HCT116 (cell line): ENCODE results near the gene PHKG2. TPM values are rescaled to one million over a fixed set of nuclear protein-coding genes. Genes with fewer than 3 reads are reported as not detected.

ENCODE experiments used
- ATAC-seq: fragments of 200-7000 bp; cut with Tn5 transposase; 2 replicates; pipeline ENCODE4 v1.9.1; 2020; ENCODE audit warnings: mild to moderate bottlenecking, moderate library complexity
- BruUV-seq: library from RNA; stranded (reverse); fragments of 400-500 nt; replicated peaks from 2 replicates; lab custom pipeline; 2021; lab: Mats Ljungman, UMichigan
- CTCF ChIA-PET: fragments of 300-600 bp; sonication (Branson Sonifier 250); formaldehyde crosslinking; loops from one replicate; lab custom pipeline; 2021; ENCODE audit warnings: antibody characterized with exemption; lab: Charles Lee
- POLR2A ChIA-PET: fragments of 300-600, 350-600 bp; sonication (Branson Sonifier 250); formaldehyde crosslinking; loops from one replicate; lab custom pipeline; 2021; ENCODE audit warnings: antibody characterized with exemption; lab: Charles Lee
- RAD21 ChIA-PET, 2 experiments: fragments of 300-600 bp; sonication (Branson Sonifier 250); formaldehyde crosslinking; loops; one replicate each; lab custom pipeline; 2023; ENCODE audit warnings: low total read pairs in 2 of 2; ENCODE audit not compliant: uncharacterized antibody in 2 of 2, unreplicated experiment in 2 of 2, low non-redundant PET in 1 of 2; lab: Charles Lee
- DNase-seq: peaks from one replicate; pipeline ENCODE4 v3.0.0-alpha.2; 2010; ENCODE audit warnings: low read depth, low spot score
- H2AFZ ChIP-seq: fragments of 200-600 bp; shearing (Covaris generic), sonication (generic); 2 replicates; pipeline ENCODE4 v1.6.1; 2017; ENCODE audit warnings: low read depth, mixed run types, mixed read lengths, antibody characterized with exemption, low read length; ENCODE audit not compliant: poor library complexity, severe bottlenecking
- H3K27ac ChIP-seq: 2 replicates; pipeline ENCODE4 v1.5.1; 2012; ENCODE audit warnings: low read depth, low read length
- H3K27me3 ChIP-seq: fragments of 200-600 bp; sonication (generic); 2 replicates; pipeline ENCODE4 v1.6.1; 2016; ENCODE audit warnings: mixed run types, low read length, mixed read lengths; ENCODE audit not compliant: insufficient read depth
- H3K36me3 ChIP-seq, 2 experiments: fragments of 200-500 bp in 1 of 2; fragments of 200-600 bp in 1 of 2; sonication (Bioruptor generic) in 1 of 2; sonication (generic) in 1 of 2; 2 replicates each; pipeline versions ENCODE4 v1.5.1 to v1.6.1; 2014 to 2016; ENCODE audit warnings: low read length in 2 of 2, inconsistent platforms in 1 of 2, mixed read lengths in 1 of 2, mixed run types in 1 of 2; ENCODE audit not compliant: insufficient read depth in 2 of 2, control insufficient read depth in 1 of 2
- H3K4me1 ChIP-seq, 2 experiments: fragments of 200-600 bp in 1 of 2; sonication (generic) in 1 of 2; 2 replicates each; pipeline versions ENCODE4 v1.5.1 to v1.6.1; 2012 to 2017; ENCODE audit warnings: low read length in 2 of 2, inconsistent platforms in 1 of 2, mild to moderate bottlenecking in 1 of 2, mixed read lengths in 1 of 2, mixed run types in 1 of 2, moderate library complexity in 1 of 2; ENCODE audit not compliant: insufficient read depth in 2 of 2, control insufficient read depth in 1 of 2
- H3K4me2 ChIP-seq: fragments of 200-600 bp; sonication (generic); 2 replicates; pipeline ENCODE4 v1.6.1; 2017; ENCODE audit warnings: mixed run types, low read length, mixed read lengths
- H3K4me3 ChIP-seq, 2 experiments: fragments of 200-600 bp in 1 of 2; sonication (generic) in 1 of 2; replicated peaks in 1 of 2; 2 replicates each; pipeline ENCODE4 v1.5.1; 2011 to 2016; ENCODE audit warnings: low read length in 2 of 2, control low read depth in 1 of 2, low read depth in 1 of 2, mild to moderate bottlenecking in 1 of 2, mixed read lengths in 1 of 2, mixed run types in 1 of 2
- H3K79me2 ChIP-seq: fragments of 200-600 bp; sonication (generic); 2 replicates; pipeline ENCODE4 v1.6.1; 2017; ENCODE audit warnings: mild to moderate bottlenecking, mixed run types, low read length, moderate library complexity, mixed read lengths; ENCODE audit not compliant: insufficient read depth
- H3K9ac ChIP-seq: fragments of 200-600 bp; sonication (generic); 2 replicates; pipeline ENCODE4 v1.6.1; 2016; ENCODE audit warnings: low read length, mixed read lengths
- H3K9me2 ChIP-seq: fragments of 200-600 bp; sonication (generic), shearing (Covaris generic); 2 replicates; pipeline ENCODE4 v1.6.1; 2017; ENCODE audit warnings: mixed run types, mild to moderate bottlenecking, moderate library complexity; ENCODE audit not compliant: insufficient read depth
- H3K9me3 ChIP-seq, 2 experiments: fragments of 200-500 bp in 1 of 2; fragments of 200-600 bp in 1 of 2; sonication (Bioruptor generic) in 1 of 2; sonication (generic) in 1 of 2; 2 replicates each; pipeline ENCODE4 v1.6.1; 2014 to 2017; ENCODE audit warnings: low read length in 2 of 2, mixed read lengths in 2 of 2, inconsistent platforms in 1 of 2, low read depth in 1 of 2, mild to moderate bottlenecking in 1 of 2, mixed run types in 1 of 2, moderate library complexity in 1 of 2; ENCODE audit not compliant: control insufficient read depth in 1 of 2, insufficient read depth in 1 of 2
- H4K20me1 ChIP-seq: fragments of 200-600 bp; sonication (generic), shearing (Covaris generic); 2 replicates; pipeline ENCODE4 v1.6.1; 2017; ENCODE audit warnings: mixed run types, mild to moderate bottlenecking, moderate library complexity; ENCODE audit not compliant: insufficient read depth
- ELF1 ChIP-seq: IDR thresholded peaks from 2 replicates; pipeline ENCODE4 v1.6.1; 2012; ENCODE audit warnings: low read depth, borderline replicate concordance
- EZH2 ChIP-seq: fragments of 200-600 bp; sonication (generic); IDR thresholded peaks from 2 replicates; pipeline ENCODE4 v1.6.1; 2017; ENCODE audit warnings: antibody characterized with exemption, mixed run types
- EZH2phosphoT487 ChIP-seq: fragments of 200-600 bp; IDR thresholded peaks from 2 replicates; pipeline ENCODE4 v1.6.1; 2018; ENCODE audit warnings: antibody characterized with exemption, borderline replicate concordance
- MAX ChIP-seq: IDR thresholded peaks from 2 replicates; pipeline ENCODE4 v1.6.1; 2012
- POLR2AphosphoS5 ChIP-seq: IDR thresholded peaks from 2 replicates; pipeline ENCODE4 v1.6.1; 2011; ENCODE audit warnings: mild to moderate bottlenecking, low read depth, low read length, moderate library complexity
- REST ChIP-seq: IDR thresholded peaks from 2 replicates; pipeline ENCODE4 v1.6.1; 2012; ENCODE audit warnings: low read depth
- SP1 ChIP-seq: IDR thresholded peaks from 2 replicates; pipeline ENCODE4 v1.6.1; 2012; ENCODE audit warnings: low read depth
- SRF ChIP-seq: IDR thresholded peaks from 2 replicates; pipeline ENCODE4 v1.6.1; 2012; ENCODE audit warnings: low read depth
- TCF7L2 ChIP-seq: IDR thresholded peaks from 2 replicates; pipeline ENCODE4 v1.7.0; 2011; ENCODE audit warnings: borderline replicate concordance, inconsistent platforms; ENCODE audit not compliant: insufficient read depth, insufficient read length; ENCODE audit errors: extremely low read depth
- YY1 ChIP-seq: IDR thresholded peaks from 2 replicates; pipeline ENCODE4 v1.6.1; 2011; ENCODE audit warnings: low read length, low read depth, moderate library complexity, mild to moderate bottlenecking; ENCODE audit not compliant: insufficient replicate concordance; ENCODE audit errors: extremely low read depth
- ZNF274 ChIP-seq: fragments of 200-500 bp; sonication (Bioruptor generic); IDR thresholded peaks from 2 replicates; pipeline ENCODE4 v1.6.1; 2014; ENCODE audit warnings: mild to moderate bottlenecking, low read depth, low read length, inconsistent platforms
- intact Hi-C: fragments of 100-400 bp; cut with micrococcal nuclease; formaldehyde crosslinking; loops from 2 replicates; pipeline ENCODE4 v1.10.0; 2022
- total RNA-seq: library from RNA; stranded (reverse); gene quantifications from one replicate; pipeline ENCODE4 v1.2.1, GENCODE V29; 2021; ENCODE audit not compliant: unreplicated experiment
- TF ChIP-seq, protein P1 (sequence below), 3 experiments: fragments of 200-600 bp in 1 of 3; sonication (generic) in 1 of 3; IDR thresholded peaks in 2 of 3; conservative IDR thresholded peaks in 1 of 3; 2 replicates each; pipeline ENCODE4 v1.5.1; 2012 to 2017; ENCODE audit warnings: low read depth in 2 of 3, low read length in 2 of 3, antibody characterized with exemption in 1 of 3, borderline replicate concordance in 1 of 3, control low read depth in 1 of 3, mild to moderate bottlenecking in 1 of 3, mixed read lengths in 1 of 3, mixed run types in 1 of 3, moderate library complexity in 1 of 3; ENCODE audit not compliant: insufficient read depth in 1 of 3

PHKG2 gene
- total RNA-seq, 1 experiment from 2014 or later, result 32.6 TPM

DNA sequence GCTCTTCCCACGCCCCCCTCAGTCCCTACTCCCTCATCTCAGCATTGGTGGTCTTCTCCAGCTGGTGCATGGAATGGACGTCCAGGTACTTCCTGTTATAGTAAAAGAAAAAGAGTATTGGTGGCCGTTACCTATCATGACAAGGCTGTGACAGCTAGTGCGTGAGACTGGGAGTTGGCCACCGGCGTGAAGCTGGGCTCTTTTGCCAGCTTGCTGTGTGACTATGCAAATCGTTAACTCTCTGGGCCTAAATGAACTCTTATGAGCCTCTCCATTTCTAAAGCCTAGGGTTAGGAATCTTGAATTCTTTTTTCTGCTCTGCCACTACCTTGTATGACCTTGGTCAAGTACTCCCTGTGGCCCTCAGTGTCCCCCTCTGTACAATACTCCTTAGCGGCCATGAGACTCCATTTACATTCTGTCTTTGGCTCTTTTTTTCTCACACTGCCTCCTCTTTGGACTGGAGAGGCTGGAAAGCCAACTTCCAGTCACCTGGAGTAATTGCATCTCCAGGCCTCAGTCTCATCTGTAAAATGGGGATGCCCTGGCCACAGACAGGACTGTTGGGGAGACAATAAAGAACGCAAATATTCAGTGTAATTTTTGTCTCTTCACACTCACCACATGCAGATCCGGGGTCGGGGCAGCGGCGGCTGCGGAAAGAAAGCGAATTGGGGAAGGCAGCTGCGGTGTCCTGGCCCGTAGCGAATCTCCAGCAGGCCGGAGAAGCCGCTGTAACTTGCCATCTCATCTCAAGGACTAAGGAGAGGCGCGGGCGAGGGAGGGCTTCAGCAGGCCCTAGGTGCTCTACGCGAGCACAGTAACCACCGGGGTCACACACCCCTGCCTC, 12.6 kb downstream of the PHKG2 start:
- RAD21 ChIA-PET, result no interaction called here

More for the DNA sequence above, 12.6 kb downstream of the PHKG2 start:
- no peaks in the 10 kb centered on the region for H4K20me1 ChIP-seq
- peak overlapping the region; percentile 82 for H3K9ac ChIP-seq
- H3K4me1 ChIP-seq, result peaks cover 14 to 24% of the 10 kb centered on the region in 2 experiments; a peak in 3 of 4 replicates
- H3K4me3 ChIP-seq, result peak overlapping the region; percentile 86 to 95
- intact Hi-C loops, result no loop called here
- H3K36me3 ChIP-seq, result peaks cover 22 to 25% of the 10 kb centered on the region in 2 experiments
- H3K79me2 ChIP-seq, result peaks cover 30% of the 10 kb centered on the region
- ChIA-PET CTCF (no interaction called here), POLR2A (interaction anchor here (1.2 kb wide), 1 partner anchor 13 kb away, joined by 7 read pairs; the partner anchor contains the start of gene PHKG2)
- no peaks in the 10 kb centered on the region for H3K9me3 ChIP-seq
- ATAC-seq, result no peak
- H2AFZ ChIP-seq, result no peak overlapping the region
- peak overlapping the region; percentile 75 for H3K27ac ChIP-seq
- BruUV-seq, result no TSS peak
- DNase-seq, result no peak
- H3K4me2 ChIP-seq, result peak overlapping the region; percentile 91
- TF ChIP-seq REST (no peak), EZH2 (no peak), ELF1 (no peak), ZNF274 (no peak), YY1 (no peak), SRF (no peak), MAX (no peak), TCF7L2 (no peak), SP1 (no peak), POLR2AphosphoS5 (no peak), EZH2phosphoT487 (no peak)
- TF ChIP-seq, protein P1, sequence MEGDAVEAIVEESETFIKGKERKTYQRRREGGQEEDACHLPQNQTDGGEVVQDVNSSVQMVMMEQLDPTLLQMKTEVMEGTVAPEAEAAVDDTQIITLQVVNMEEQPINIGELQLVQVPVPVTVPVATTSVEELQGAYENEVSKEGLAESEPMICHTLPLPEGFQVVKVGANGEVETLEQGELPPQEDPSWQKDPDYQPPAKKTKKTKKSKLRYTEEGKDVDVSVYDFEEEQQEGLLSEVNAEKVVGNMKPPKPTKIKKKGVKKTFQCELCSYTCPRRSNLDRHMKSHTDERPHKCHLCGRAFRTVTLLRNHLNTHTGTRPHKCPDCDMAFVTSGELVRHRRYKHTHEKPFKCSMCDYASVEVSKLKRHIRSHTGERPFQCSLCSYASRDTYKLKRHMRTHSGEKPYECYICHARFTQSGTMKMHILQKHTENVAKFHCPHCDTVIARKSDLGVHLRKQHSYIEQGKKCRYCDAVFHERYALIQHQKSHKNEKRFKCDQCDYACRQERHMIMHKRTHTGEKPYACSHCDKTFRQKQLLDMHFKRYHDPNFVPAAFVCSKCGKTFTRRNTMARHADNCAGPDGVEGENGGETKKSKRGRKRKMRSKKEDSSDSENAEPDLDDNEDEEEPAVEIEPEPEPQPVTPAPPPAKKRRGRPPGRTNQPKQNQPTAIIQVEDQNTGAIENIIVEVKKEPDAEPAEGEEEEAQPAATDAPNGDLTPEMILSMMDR (IDR thresholded peaks at IDR 0.05 in 2 of 3, conservative IDR thresholded peaks at IDR 0.05 in 1 of 3; ENCODE audit: borderline replicate concordance in 1 of 3, insufficient read depth in 1 of 3, low read depth in 2 of 3, low read length in 2 of 3), result no peak
- H3K27me3 ChIP-seq, result no peaks in the 10 kb centered on the region
- no peaks in the 10 kb centered on the region for H3K9me2 ChIP-seq
